Subcutaneous adipose tissue (tissue), 4 donors: ENCODE results near the gene NKG7. TPM values are rescaled to one million over a fixed set of nuclear protein-coding genes. Genes with fewer than 3 reads are reported as not detected.

Source experiments
- total RNA-seq, 4 donors: library from RNA; depleted of rRNA; stranded (reverse); fragments of >200 nt; gene quantifications; one replicate each; pipeline ENCODE4 v1.1.0, GENCODE V29; 2016
- TF ChIP-seq, protein P1 (sequence below): fragments of 450-650 bp; IDR thresholded peaks from one replicate; pipeline ENCODE4 v1.5.1; 2016; ENCODE audit warnings: low read depth, mild to moderate bottlenecking, control low read depth, antibody characterized with exemption, moderate library complexity

Gene NKG7
- total RNA-seq, 4 donors from 2014 or later = 1.6 to 3.7 (median 2.7) TPM

DNA sequence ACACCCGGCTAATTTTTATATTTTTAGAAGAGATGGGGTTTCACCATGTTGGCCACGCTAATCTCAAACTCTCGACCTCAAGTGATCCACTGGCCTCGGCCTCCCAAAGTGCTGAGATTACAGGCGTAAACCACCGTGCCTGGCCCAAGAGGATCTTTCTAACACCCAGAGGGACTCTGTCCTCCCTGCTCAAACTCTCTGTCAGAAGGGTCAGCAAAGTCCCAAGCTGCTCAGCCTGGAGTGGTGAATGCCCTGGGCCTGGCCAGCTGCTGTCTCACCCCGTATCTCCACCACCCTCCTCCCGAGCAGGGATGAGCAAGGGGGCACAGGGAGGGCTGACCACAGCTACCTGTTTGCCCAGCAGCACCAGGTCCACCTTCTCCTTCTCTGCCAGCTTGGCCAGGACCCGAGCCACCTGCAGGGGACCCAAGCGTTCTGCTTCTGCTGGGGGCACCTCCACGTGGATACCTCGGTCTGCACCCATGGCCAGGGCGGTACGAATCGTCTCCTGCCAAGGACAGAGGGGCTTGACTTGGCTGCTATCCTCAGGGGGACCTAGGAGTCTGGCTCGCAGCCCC lies 19.6 kb downstream of the NKG7 start:
- TF ChIP-seq, protein P1, sequence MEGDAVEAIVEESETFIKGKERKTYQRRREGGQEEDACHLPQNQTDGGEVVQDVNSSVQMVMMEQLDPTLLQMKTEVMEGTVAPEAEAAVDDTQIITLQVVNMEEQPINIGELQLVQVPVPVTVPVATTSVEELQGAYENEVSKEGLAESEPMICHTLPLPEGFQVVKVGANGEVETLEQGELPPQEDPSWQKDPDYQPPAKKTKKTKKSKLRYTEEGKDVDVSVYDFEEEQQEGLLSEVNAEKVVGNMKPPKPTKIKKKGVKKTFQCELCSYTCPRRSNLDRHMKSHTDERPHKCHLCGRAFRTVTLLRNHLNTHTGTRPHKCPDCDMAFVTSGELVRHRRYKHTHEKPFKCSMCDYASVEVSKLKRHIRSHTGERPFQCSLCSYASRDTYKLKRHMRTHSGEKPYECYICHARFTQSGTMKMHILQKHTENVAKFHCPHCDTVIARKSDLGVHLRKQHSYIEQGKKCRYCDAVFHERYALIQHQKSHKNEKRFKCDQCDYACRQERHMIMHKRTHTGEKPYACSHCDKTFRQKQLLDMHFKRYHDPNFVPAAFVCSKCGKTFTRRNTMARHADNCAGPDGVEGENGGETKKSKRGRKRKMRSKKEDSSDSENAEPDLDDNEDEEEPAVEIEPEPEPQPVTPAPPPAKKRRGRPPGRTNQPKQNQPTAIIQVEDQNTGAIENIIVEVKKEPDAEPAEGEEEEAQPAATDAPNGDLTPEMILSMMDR = no peak

- TF ChIP-seq, protein P1 = no peak
Observed at GRCh38 chr19:51351266-51351990, 21.0 kb downstream of the NKG7 start.

- TF ChIP-seq, protein P1 = no peak
Observed at GRCh38 chr19:51347209-51347928, 25.1 kb downstream of the NKG7 start.

DNA sequence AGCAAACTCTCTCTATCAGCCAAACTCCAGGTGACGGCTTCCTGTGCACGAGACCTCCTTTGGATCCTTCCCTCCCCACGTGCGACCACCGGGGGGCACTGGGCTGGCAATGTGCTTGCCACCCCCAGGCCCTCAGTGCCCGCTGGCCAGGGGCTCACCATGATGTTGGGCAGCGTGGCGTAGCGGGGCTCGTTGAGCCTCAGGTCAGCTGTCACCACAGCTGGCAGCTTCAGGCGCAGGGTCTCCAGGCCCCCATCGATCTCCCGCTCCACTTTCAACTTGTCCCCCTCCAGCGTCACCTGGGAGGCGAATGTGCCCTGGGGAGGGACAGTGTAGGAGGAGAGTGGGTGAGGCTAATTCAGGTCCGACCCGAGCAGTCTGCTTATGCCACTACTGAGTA lies 25.7 kb downstream of the NKG7 start:
- TF ChIP-seq, protein P1 = no peak

- TF ChIP-seq, protein P1 = no peak
Observed at GRCh38 chr19:51345076-51345620, 27.3 kb downstream of the NKG7 start.

- TF ChIP-seq, protein P1 = no peak
Observed at GRCh38 chr19:51342631-51343569, 29.6 kb downstream of the NKG7 start.
